Ammon's horn (tissue), 1 donor: Measurements from ENCODE around the gene HIVEP3.

ENCODE experiments used
- DNase-seq: peaks from one replicate; pipeline ENCODE4 v3.0.0-alpha.2; 2016; ENCODE audit warnings: low spot score

The HIVEP3 gene

GRCh38 chr1:41784531-41785274 is 134.0 kb downstream of the HIVEP3 start:
- DNase-seq, result no peak

GRCh38 chr1:41783189-41783639 is 135.5 kb downstream of the HIVEP3 start:
- DNase-seq, result peak; percentile 83

GRCh38 chr1:41780916-41781315 is 137.8 kb downstream of the HIVEP3 start:
- no peak for DNase-seq

- no peak for DNase-seq
Observed at GRCh38 chr1:41780322-41780721, 138.4 kb downstream of the HIVEP3 start.

- no peak for DNase-seq
Observed at GRCh38 chr1:41779360-41779759, 139.4 kb downstream of the HIVEP3 start.

- no peak for DNase-seq
Observed at GRCh38 chr1:41777695-41778094, 141.0 kb downstream of the HIVEP3 start.

GRCh38 chr1:41776891-41777441 is 141.8 kb downstream of the HIVEP3 start:
- peak; percentile 98 for DNase-seq

GRCh38 chr1:41775956-41776585 is 142.7 kb downstream of the HIVEP3 start:
- DNase-seq, result no peak

- DNase-seq, result no peak
Observed at GRCh38 chr1:41774471-41774990, 144.2 kb downstream of the HIVEP3 start.

- no peak for DNase-seq
Observed at GRCh38 chr1:41773842-41774241, 144.9 kb downstream of the HIVEP3 start.

- no peak for DNase-seq
Observed at GRCh38 chr1:41773144-41773591, 145.6 kb downstream of the HIVEP3 start.

- no peak for DNase-seq
Observed at GRCh38 chr1:41769068-41769467, 149.7 kb downstream of the HIVEP3 start.

- DNase-seq, result peak; percentile 63
Observed at GRCh38 chr1:41768583-41768982, 150.1 kb downstream of the HIVEP3 start.

- DNase-seq, result no peak
Observed at GRCh38 chr1:41767534-41768525, 150.9 kb downstream of the HIVEP3 start.

- DNase-seq, result no peak
Observed at GRCh38 chr1:41766546-41766945, 152.2 kb downstream of the HIVEP3 start.

- DNase-seq, result no peak
Observed at GRCh38 chr1:41766041-41766440, 152.7 kb downstream of the HIVEP3 start.

- DNase-seq, result no peak
Observed at GRCh38 chr1:41765152-41765551, 153.6 kb downstream of the HIVEP3 start.

- peak; percentile 58 for DNase-seq
Observed at GRCh38 chr1:41764656-41765055, 154.1 kb downstream of the HIVEP3 start.

- DNase-seq, result no peak
Observed at GRCh38 chr1:41762777-41763176, 155.9 kb downstream of the HIVEP3 start.

- DNase-seq, result no peak
Observed at GRCh38 chr1:41762251-41762650, 156.5 kb downstream of the HIVEP3 start.

- no peak for DNase-seq
Observed at GRCh38 chr1:41758904-41759548, 159.7 kb downstream of the HIVEP3 start.
